ENCODE measurements around the gene ARHGEF17.

Gene ARHGEF17

DNA sequence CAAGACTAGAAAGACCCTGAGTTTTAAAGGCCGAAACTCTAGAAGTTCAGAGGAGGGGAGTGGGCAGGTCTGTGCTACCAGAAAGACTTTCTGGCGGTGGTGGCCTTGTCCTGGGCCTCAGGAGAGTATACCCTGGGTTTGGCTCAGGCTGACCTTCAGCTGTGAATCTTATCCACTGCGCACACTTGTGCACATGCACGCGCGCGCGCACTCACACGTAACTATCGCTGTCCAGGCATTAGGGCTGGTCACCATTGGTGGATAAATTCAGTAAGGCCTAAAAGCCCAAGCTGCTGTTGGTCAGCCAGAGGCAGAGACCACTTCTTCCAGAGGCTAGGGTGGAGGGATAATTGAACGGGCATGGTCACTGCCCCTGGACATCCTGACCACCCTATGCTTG is 25.1 kb downstream of the ARHGEF17 start:
- no peak for DNase-seq (ENCODE audit: low read depth)

DNA sequence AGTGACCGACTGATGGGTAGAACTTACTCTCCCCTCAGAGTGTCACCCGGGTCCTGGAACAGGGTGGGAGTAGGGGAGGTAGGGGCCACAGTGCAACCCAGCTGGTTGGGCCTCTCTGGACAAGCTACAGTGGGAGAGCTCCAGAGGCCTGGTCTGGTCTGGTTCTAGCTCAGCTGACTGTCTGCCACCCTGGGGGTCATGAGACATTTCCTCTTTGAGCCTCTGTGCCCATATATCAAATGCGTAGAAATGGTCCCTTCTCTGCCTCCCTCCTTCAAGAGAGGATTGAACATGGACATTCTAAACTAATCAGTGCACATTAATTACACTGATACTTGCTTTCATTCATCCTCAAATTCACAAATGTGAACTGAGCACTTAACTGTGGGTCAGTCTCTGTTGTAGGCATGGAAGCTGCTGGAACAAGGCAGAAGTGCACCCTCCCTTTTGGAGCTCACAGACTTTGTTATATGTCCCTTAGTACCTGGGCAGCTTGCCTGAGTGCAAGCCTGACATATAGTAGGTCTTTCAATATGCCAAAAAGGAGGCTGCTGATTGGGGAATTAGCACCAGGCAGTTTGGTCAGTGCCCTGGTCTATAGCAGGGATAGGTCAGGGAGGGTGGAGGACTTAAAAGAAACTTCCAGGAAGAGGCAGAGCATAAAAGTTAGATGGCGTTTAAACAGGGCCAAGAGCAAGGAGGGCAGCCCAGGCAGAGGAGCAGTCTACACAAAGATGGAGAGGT is 25.7 kb downstream of the ARHGEF17 start:
- DNase-seq (ENCODE audit: low read depth), result no peak

DNA sequence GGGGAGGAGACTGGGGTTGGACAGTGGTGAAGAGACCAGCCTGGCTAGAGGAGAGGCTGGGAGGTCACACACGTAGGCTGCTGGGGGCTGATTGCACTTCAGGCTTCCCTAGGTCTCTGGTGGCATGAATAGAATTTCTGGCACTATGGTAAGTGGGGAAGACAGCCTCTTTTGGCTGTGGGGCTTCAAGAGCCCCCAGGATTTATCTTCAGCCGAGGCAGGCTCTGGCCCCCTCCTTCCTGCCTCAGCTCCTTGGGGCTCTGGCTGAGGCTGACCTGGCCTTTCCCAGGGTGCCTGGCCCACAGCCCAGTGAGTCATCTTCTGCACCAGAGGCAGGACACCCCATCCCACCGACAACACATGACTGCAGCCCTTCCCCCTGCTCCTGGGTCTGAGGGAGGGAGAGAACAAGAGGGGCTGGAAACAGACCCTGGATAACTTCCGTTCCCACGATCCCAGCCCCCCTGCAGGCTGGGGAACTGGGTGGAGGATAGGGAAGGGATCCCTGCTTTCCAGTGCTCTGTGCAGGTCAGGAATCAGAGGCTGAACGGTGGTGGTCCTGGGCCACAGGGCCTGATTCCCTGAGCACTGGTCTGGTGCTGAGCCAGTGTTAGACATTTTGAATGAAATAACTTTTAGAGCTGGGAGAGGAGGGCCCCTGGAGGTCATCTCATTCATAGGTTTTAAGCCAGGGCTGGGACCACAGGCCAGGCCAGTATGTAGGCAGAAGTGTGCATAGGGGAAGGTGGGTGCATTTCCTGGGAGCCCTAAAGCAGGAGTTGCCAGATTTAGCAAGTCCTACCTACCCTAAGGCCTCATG is 26.5 kb downstream of the ARHGEF17 start:
- DNase-seq (ENCODE audit: low read depth), result peak; percentile 58

DNA sequence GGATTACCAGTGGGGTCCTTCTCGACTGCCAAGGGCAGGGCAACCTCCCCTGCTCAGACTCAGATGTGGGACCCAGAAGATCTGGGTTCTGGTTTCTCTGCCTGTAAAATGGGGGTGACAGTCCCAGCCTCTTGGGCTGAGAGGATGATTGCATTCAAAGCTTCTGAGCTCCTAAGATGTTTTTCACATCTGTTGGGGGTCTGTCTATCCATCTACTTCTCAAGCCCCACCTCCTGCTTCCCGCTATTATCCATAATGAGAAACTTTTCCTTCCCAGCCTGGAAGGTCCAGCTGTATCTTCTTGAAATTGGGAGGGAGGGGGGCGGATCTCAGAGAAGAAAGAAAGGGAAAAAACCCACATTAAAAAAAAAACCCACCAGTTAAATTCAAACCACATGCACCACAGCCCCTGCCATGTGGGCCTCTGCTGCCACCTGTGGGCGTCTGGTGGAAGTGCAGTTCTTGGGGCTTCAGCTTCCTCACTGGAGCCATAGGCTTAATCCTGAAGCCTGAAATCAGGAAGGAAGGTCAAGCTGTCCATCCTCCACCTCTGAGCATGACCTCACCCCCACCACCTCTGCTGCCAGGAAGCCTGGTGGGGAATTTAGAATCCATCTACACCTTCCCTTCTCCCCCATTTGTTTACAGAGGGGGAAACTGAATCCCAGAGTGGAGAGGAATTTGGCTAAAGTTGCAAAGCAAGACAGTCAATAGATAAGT is 27.3 kb downstream of the ARHGEF17 start:
- DNase-seq (ENCODE audit: low read depth), result peak; percentile 60

DNA sequence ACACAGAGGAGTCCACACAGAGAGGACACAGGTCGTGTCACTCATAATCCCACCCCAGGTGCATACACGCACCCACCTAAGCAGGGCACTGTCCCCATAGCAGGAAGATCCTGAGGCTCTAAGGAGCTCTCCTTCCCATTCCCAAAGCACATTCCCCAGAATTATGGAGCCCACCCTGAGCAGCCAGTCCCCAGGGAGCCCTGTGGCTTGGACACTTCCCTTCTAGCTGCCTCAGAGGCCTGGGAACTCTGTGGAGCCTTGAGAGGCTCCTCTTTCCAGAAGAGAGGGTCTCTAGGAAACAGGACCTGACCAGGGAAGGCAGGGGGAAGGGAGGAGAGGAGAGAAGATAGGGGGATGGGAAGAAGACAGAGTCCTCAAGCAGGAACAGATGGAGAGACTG is 29.8 kb downstream of the ARHGEF17 start:
- DNase-seq (ENCODE audit: low read depth), result no peak

DNA sequence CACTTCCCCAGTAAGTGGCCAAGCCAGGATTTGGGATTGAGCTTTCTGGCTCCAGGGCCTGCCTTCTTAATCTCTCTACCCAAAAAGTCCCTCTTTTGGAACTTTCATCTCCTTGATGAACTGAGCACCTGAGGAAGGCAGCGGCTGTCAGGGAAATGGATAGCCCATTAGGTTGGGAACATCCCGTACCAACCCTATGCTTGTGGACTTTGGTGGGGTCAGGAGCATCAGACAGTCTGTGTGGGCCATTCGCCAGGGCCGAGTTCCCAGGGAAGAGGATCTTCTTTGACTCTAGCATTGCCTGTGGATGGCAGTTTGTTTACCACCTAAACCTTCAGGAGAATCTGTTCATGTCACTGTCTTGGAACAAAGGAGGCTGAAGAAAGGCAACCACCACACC is 30.2 kb downstream of the ARHGEF17 start:
- DNase-seq (ENCODE audit: low read depth), result no peak

DNA sequence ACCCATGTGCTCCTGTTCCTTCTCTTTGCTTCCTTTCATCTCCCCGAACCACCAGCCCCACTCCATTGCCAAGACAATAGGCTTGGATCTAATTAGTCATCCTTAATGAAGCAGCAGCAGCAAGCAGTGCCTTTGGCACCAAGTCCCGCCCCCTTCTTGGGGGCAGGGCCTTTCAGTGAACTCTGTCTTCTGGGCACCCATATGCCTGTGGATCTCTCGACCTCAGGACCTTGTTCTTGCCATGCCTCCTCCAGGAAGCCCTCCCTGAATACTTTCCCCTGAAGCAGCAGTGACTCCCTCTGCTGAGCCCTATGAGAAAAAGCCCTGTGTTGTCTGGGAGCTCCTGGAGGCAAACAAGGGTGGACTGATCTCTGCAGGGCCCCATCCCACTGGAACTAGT is 32.1 kb downstream of the ARHGEF17 start:
- no peak for DNase-seq (ENCODE audit: low read depth)

DNA sequence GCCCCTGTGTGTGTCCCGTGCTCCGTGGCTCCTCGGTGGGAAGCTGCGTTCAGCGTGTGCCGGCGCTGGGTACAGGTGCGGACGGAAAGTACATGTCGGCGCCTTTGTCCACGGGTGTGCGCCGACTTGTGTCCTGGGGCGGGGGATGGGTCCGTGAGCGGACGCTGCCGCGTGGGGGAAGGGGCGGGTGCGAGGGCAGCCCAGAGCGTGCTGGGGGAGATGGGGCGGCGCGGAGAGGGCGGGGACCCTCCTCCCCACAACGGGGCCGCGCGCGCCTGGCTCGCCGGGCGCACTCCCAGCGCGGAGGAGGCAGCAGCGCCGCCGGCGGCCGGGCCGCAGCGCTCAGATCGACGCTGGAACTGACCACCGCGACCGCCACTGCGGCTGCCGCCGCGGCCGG is 34.6 kb downstream of the ARHGEF17 start:
- DNase-seq (ENCODE audit: low read depth), result no peak

DNA sequence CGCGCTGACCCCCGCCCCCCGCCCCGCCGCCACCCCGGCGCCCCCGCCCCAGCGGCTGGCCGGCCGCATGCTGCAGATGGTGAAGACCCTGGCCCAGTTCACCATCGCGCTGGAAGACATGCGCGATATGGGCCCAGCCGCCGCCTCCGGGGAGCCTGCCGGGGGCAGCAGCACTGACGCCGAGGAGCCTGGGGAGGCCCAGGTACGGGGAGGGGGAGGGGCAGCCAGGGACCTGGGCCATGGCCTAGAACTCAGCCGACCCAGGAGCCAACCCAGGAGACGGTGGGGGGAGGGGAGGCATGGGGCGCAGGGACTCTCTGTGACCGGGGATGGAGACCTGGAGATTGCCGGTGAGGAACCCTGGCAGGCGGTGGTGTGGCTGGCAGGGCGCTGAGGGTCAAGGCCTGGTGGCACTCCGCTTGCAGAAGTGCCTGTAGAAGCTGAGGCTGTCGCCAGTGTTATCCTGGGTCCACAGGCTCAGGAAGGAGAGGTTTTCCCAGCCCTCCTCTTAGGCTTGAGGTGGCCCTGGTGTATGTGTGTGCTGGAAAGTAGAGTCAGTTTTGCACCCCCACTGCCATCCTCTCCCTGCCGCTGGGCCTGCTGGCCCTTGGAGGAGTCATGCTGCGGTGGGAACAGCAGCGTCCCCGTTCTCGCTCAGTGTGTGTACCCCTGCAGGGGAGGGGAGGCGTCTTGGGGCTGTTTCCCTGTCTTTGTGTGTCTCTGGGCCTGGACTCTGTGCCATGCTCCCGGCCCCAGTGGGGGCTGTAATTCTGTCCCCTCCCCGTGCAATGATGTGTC is 35.2 kb downstream of the ARHGEF17 start:
- DNase-seq (ENCODE audit: low read depth), result no peak

DNA sequence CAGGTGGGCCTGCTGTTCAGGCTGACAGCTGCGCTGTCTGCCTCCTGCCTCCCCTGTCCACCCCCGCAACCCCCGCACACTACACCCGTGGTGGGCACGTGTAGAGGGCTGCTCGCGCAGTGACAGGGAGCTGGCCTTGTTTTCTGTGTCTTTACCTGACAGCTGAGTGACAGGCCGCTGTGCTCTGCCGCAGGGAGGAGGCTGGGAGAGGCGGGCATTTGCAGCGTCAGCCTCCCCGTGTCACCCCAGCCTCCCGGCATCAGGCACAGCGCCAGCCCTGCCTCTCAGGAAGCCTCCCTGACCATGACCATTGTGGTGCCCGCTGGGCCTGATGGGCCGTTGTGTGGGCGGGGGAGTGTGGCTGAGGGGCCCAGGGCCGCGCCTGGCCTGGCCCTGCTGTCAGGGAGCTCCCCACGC is 36.1 kb downstream of the ARHGEF17 start:
- DNase-seq (ENCODE audit: low read depth), result no peak

DNA sequence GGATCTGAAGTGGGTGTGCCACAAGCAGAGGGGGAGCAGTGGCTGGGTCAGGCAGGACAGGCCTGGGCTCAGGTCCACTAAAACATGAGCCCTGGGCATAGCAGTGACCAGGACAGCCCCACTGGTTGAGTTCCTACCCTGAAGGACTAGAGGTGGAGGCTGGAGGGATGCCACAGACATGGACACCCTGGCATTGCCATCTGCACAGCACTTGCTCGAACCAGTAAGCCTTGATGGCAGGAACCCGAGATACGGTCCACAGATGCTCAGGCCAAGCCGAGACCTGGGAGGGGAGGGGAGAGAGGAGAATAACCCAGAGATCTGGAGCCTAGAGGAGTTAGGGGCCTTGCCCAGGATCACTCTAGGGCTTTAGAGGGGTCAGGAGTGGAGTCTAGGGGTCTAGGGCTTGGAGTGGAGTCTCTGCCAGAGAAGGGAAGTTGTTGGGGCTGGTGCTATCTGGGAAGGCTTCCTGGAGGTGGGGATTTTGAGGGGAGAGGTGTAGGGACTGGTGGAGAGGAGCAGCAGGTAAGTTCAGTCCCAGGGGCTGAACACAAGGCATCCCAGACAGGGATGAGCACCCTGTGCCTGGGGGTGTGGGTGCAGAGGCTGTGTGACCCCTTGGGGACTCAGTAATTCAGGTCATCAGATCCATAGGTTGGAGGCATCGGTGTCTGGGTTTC is 37.5 kb downstream of the ARHGEF17 start:
- DNase-seq (ENCODE audit: low read depth), result no peak

DNA sequence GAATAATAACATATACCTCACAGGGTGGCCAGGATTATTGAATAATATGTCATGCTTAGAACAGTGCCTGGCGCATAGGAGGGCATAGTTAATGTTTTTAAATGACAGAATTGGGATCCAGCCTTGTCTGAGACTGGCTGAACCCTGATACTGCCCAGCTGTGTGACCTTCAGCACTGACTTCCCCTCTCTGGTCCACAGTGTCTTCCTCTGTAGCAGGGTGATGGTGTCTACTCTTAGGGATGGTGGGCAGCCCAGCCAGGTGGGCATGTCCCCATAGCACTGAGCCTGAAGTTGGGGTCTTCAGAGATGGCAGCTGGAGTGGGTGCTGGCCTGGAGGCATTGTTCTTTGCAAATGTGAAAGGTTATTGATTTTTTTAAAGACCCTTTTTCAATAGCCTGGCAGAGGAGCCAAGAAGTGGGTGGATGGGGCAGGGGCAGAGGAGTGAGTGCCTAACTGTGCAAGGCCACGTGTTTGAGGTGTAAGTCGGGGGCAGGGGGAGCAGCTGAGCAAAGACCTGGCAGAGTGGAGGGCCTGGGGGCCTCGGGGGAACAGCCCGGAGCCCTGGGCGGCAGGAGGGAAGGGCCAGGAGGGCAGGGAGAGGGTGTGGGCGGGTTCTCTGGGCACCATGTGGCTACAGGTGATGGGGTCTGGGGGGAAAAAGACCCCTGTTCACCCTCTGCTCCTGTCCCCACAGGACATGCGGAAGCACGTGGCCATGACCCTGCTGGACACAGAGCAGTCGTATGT is 38.3 kb downstream of the ARHGEF17 start:
- DNase-seq (ENCODE audit: low read depth), result no peak

DNA sequence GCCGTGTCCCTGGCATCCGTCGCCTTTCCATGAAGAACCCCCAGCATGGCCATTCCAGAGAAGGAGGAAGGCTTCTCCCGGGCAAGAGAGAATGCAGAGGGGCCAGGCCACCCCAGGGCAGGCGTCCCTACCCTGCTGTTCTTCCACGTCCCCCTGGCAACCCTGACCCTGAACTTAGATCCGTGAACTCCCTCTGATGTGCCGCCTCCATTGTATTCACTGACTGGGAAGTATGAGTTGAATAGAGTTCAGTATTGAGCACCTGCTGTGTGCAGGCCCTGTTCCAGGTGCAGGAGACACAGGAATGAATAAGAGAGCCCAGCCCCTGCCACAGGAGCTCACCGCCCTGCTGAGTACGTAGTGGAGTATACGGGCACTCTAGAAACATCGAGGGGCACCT is 39.0 kb downstream of the ARHGEF17 start:
- no peak for DNase-seq (ENCODE audit: low read depth)

DNA sequence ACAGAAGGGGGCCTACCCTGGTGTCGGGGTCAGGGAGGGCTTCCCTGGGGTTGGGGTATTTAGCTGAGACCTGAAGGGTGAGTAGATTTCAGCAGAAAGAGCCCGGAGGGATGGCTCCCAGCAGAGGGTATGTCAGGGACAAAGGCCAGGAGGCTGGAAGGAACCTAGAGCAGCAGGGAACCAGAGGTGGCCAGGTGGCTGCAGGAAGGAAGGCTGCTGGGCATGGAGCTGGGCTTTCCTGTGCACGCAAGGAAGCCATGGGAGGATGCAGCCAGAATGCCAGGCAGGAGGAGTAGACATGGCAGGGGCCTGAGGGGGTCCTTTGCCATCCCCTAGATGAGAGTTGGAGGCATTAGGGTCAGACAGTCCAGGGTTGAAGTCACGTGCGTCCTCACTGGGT is 40.8 kb downstream of the ARHGEF17 start:
- DNase-seq (ENCODE audit: low read depth), result no peak

DNA sequence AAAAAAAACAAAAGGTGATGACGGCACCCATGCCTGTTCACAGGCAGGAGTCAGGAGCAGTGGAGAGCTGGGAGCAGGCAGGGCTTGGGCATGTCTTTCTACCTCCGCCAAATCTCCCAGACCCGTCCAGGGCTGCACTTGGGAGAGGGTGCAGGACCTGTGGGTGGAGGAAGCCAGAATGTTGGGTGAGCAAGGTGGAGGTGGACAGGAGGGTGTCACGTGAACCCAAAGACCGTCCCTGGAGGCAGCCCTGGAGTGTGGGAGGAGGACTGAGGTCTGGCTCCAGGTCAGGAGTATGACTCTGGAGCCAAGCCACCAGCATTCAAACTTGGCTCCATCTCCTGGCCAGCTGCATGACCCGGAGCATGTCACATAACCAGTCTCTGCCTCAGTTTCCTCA is 41.6 kb downstream of the ARHGEF17 start:
- DNase-seq (ENCODE audit: low read depth), result no peak

DNA sequence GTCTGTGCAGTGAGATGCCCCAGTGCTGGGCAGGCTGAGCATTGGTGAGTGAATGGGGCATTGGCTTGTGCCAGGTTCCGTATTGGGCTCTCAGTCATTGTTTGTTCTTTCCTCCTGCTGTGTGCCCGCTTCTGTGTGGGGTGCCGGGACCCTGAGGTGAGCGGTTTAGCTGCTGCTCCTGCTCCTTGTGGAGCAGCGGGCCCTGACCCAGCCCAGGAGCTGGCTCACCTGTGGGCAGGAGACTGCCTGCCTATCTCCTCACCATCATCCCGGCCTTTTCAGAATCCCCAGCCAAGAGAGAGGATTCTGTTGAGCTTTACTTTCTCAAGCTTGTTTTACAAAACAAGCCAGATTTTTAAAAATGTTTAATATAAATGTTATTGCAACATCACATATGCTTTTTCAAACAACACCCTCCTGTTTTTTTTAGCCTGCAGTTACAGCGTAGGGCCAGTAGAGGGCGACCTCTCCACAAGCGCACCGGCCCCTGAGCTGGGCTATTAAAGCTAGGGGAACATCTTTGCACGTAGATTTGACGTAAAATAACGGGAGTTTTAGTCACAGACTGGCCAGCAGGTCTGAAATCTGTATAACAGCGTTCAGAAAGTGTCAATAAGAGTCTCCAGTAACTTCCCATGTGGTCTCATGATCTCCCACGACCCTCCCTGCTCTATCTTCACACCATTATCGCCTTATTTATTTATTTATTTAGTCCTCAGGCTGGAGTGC is 43.0 kb downstream of the ARHGEF17 start:
- peak; percentile 31 for DNase-seq (ENCODE audit: low read depth)

DNA sequence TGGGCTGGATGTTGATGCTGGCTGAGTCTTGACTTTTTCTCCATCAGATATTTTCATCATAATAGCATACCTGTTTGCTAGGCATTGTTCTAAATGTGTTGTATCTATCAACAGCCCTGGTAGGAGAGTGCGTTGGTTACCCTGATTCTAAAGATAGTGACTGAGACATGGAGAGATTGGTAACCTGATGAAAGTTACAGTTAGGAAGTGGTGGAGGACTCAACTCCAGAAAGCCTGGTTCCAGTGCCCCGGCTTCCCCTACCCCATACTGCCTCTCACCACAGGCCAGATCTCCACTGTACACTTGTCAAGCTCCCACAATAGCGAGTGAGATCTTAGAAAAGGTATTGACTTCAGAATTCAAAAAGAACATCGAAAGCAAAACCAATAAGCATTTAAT is 45.3 kb downstream of the ARHGEF17 start:
- no peak for DNase-seq (ENCODE audit: low read depth)

DNA sequence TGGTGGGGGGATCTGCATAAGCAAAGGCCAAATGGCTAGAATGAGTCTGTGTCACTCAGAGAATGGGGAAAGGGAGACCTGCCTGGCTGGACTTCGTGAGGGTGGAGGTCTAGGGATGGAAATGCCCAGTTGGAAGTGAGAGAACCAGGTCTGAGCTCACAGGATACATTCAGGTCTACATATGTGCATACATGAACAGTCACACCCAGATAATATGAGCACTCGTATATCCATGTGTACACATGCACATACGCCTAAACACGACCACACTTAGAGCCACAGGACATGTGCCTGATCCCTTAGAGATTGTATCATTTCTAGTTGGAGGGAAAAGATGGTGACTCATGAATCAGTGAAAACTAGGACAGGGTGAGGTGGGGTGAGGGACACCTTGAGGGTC is 47.0 kb downstream of the ARHGEF17 start:
- no peak for DNase-seq (ENCODE audit: low read depth)

DNA sequence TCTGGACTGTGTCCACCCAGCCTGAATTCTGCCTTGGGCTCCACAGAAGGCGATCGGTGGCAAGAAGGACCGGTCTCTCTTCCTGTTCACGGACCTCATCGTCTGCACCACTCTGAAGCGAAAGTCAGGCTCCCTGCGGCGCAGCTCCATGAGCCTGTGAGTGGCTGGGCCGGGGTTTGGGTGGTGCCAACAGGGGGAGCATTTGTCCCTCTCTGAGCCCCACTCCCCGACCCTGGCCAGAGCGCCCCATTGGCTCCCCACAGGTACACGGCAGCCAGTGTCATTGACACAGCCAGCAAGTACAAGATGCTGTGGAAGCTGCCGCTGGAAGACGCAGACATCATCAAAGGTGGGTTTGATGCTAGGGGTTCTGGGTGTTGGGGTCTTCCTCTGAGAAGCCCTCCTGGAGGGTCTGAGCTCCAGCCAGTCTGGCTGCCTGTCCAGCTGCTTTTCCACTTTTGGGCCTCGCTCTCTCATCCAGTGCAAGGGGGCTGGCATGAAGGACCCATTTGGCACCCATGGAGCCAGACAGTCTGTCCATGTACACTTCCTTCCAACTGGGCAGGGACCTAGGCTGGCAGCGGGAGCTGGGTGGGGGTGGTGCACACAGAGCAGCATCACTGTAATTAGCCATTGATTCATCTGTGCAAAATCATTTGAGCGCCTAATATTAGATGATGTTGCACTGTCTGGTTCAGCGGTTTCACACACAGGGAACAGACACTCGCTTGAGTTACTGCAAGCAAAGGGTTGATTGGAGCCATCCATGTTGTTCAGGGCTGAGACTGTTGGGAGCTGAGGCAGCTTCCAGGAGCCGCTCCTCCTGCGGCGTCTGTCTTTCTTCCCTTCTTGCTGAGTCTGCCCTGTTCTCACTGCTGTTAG is 49.1 kb downstream of the ARHGEF17 start:
- no peak for DNase-seq (ENCODE audit: low read depth)

All from HS-5 (cell line).